ENCODE results near the gene NSG2. TPM values are rescaled to one million over a fixed set of nuclear protein-coding genes. Genes with fewer than 3 reads are reported as not detected.

Gene NSG2
- under 0.01 TPM in 1 of 2 replicates, not detected in the other for total RNA-seq

GRCh38 chr5:174045470-174046025 lies at the start of gene NSG2:
Gene NSG2, plus strand, starts transcription at chr5:174045706. Its CDS starts 1,050 bp downstream, at chr5:174046756.

Other genes with a start within 250 kb of the NSG2 start
- gene CPEB4, start 157.4 kb upstream of the NSG2 start, total RNA-seq, result 24.1 and 36.0 TPM in 2 replicates
- 0.11 and 0.12 TPM in 2 replicates for gene C5orf47, start 56.5 kb upstream of the NSG2 start, total RNA-seq

Measured in uterine smooth muscle cell (primary cell).